ENCODE results near the gene SORCS3. TPM values are rescaled to one million over a fixed set of nuclear protein-coding genes. Genes with fewer than 3 reads are reported as not detected.

Gene SORCS3
- total and polyA plus RNA-seq, 2 of the 13 experiments (the other 11 are each of a cell fraction or from before 2014, with no cell fraction given): 0.07 TPM; not detected in 1

GRCh38 chr10:104659809-104660208 lies 18.7 kb downstream of the SORCS3 start:
- Histone ChIP-seq H3K79me2 (ENCODE audit: insufficient read depth, low read length) (no peaks in the 10 kb centered on the region), H3K9ac (ENCODE audit: insufficient read depth, low read depth, low read length) (no peak overlapping the region), H3K36me3 (replicated peaks in 1 of 2; ENCODE audit: control insufficient read depth in 1 of 2, insufficient read depth in 2 of 2, low read length in 2 of 2) (no peaks in the 10 kb centered on the region), H3K4me3 (replicated peaks in 1 of 3; ENCODE audit: insufficient read depth in 1 of 3, low read depth in 2 of 3, low read length in 3 of 3) (no peak overlapping the region), H3K27ac (ENCODE audit: extremely low read length, insufficient read depth, low read length) (no peak overlapping the region), H3K4me1 (ENCODE audit: insufficient read depth, low read length) (no peaks in the 10 kb centered on the region), H3K27me3 (ENCODE audit: control insufficient read depth in 1 of 2, insufficient read depth in 2 of 2, low read length in 2 of 2) (peaks cover 2 to 9% of the 10 kb centered on the region in 2 experiments; a peak in 3 of 5 replicates), H2AFZ (ENCODE audit: low read length) (no peak overlapping the region), H3K9me3 (ENCODE audit: low read length) (no peaks in the 10 kb centered on the region), H3K4me2 (ENCODE audit: low read depth, low read length) (no peak overlapping the region), H4K20me1 (ENCODE audit: insufficient read depth, low read length) (no peaks in the 10 kb centered on the region)
- POLR2A ChIA-PET: no interaction called here
- CTCF ChIA-PET (ENCODE audit: low intra/inter-chr PET ratio, low total read pairs): no interaction called here
- DNase-seq (ENCODE audit: low spot score): no peak
- no peak for ATAC-seq
- BruUV-seq (replicated peaks): no TSS peak
- no peak for FAIRE-seq
- in situ Hi-C loops (cut with HindIII; ENCODE audit: extremely low pct_ligation_motif_present, low pct_unique_long_range_greater_than_20kb): no loop called here
- intact Hi-C loops (cut with micrococcal nuclease; ENCODE audit: unreplicated experiment): no loop called here
- WGBS (ENCODE audit: low lambda C conversion rate): 2% methylated on average over 4 of the region's 4 CpGs
- TF ChIP-seq MATR3 (CRISPR knock-in tag; IDR thresholded peaks at IDR 0.05): no peak
- TF ChIP-seq ZNF562 (CRISPR knock-in tag; IDR thresholded peaks at IDR 0.05; ENCODE audit: borderline replicate concordance): no peak
- no peak for TF ChIP-seq ZNF337 (CRISPR knock-in tag; IDR thresholded peaks at IDR 0.05; ENCODE audit: borderline replicate concordance, low read depth)
- no peak for TF ChIP-seq MTA1 (CRISPR knock-in tag; IDR thresholded peaks at IDR 0.05; ENCODE audit: borderline replicate concordance)
- TF ChIP-seq KLF13 (CRISPR knock-in tag; IDR thresholded peaks at IDR 0.05): no peak
- no peak for TF ChIP-seq ETV5 (CRISPR knock-in tag; IDR thresholded peaks at IDR 0.05; ENCODE audit: borderline replicate concordance)
- TF ChIP-seq GTF3A (CRISPR knock-in tag; conservative IDR thresholded peaks at IDR 0.05): no peak
- TF ChIP-seq, protein P1, sequence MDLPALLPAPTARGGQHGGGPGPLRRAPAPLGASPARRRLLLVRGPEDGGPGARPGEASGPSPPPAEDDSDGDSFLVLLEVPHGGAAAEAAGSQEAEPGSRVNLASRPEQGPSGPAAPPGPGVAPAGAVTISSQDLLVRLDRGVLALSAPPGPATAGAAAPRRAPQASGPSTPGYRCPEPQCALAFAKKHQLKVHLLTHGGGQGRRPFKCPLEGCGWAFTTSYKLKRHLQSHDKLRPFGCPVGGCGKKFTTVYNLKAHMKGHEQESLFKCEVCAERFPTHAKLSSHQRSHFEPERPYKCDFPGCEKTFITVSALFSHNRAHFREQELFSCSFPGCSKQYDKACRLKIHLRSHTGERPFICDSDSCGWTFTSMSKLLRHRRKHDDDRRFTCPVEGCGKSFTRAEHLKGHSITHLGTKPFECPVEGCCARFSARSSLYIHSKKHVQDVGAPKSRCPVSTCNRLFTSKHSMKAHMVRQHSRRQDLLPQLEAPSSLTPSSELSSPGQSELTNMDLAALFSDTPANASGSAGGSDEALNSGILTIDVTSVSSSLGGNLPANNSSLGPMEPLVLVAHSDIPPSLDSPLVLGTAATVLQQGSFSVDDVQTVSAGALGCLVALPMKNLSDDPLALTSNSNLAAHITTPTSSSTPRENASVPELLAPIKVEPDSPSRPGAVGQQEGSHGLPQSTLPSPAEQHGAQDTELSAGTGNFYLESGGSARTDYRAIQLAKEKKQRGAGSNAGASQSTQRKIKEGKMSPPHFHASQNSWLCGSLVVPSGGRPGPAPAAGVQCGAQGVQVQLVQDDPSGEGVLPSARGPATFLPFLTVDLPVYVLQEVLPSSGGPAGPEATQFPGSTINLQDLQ (CRISPR knock-in tag; IDR thresholded peaks at IDR 0.05): no peak
- no peak for TF ChIP-seq JUNB (CRISPR knock-in tag; IDR thresholded peaks at IDR 0.05; ENCODE audit: borderline replicate concordance)
- TF ChIP-seq ISL2 (CRISPR knock-in tag; IDR thresholded peaks at IDR 0.05): no peak
- TF ChIP-seq ZNF761 (CRISPR knock-in tag; conservative IDR thresholded peaks at IDR 0.05): no peak
- TF ChIP-seq ZZZ3 (CRISPR knock-in tag; IDR thresholded peaks at IDR 0.05; ENCODE audit: borderline replicate concordance): no peak
- TF ChIP-seq CENPBD1 (CRISPR knock-in tag; IDR thresholded peaks at IDR 0.05; ENCODE audit: borderline replicate concordance, low read depth): no peak
- no peak for TF ChIP-seq HMGXB3 (CRISPR knock-in tag; IDR thresholded peaks at IDR 0.05; ENCODE audit: borderline replicate concordance)
- TF ChIP-seq ZNF550 (CRISPR knock-in tag; IDR thresholded peaks at IDR 0.05; ENCODE audit: borderline replicate concordance): no peak
- TF ChIP-seq ZNF530 (CRISPR knock-in tag; IDR thresholded peaks at IDR 0.05; ENCODE audit: low read depth): no peak

Data from HepG2 (cell line).